ENCODE results near the gene CGRRF1.

DNA sequence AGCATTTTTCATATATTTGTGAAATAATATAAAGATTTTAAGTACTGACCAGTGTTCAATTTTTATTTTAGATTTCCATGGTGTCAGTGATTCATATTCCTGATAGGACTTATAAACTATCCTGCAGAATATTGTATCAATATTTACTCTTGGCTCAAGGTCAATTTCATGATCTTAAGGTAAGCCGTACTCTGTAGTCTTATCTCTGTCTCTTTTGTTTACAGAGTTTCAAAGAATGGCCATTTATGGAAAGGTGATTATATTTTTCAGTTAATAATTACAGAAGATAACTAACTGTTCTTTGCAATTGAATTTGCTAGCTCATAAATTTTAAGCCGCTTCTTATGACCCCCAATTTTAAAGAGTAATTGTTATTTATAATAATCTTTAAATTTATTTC, 27.9 kb downstream of the CGRRF1 start:
- TF ChIP-seq, protein P1, sequence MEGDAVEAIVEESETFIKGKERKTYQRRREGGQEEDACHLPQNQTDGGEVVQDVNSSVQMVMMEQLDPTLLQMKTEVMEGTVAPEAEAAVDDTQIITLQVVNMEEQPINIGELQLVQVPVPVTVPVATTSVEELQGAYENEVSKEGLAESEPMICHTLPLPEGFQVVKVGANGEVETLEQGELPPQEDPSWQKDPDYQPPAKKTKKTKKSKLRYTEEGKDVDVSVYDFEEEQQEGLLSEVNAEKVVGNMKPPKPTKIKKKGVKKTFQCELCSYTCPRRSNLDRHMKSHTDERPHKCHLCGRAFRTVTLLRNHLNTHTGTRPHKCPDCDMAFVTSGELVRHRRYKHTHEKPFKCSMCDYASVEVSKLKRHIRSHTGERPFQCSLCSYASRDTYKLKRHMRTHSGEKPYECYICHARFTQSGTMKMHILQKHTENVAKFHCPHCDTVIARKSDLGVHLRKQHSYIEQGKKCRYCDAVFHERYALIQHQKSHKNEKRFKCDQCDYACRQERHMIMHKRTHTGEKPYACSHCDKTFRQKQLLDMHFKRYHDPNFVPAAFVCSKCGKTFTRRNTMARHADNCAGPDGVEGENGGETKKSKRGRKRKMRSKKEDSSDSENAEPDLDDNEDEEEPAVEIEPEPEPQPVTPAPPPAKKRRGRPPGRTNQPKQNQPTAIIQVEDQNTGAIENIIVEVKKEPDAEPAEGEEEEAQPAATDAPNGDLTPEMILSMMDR (conservative IDR thresholded peaks at IDR 0.05; ENCODE audit: low read depth, low read length) = no peak
- TF ChIP-seq EZH2 (IDR thresholded peaks at IDR 0.05; ENCODE audit: borderline replicate concordance, low read depth, low read length, poor library complexity, severe bottlenecking) = no peak

All from A673 (cell line).